Adrenal gland (tissue), 12 donors: ENCODE measurements around the gene PTBP3. TPM values are rescaled to one million over a fixed set of nuclear protein-coding genes. Genes with fewer than 3 reads are reported as not detected.

Experiments used
- DNase-seq, 7 donors: peaks; one replicate each; pipeline ENCODE4 v3.0.0-alpha.2; 2019 to 2020
- H3K27ac ChIP-seq, 5 donors: fragments of 200-600 bp; sonication (generic) in 4 of 5; 1 replicate in 3 of 5; 2 replicates in 2 of 5; pipeline versions ENCODE4 v1.5.1 to v1.8.0; 2016 to 2020; ENCODE audit warnings: mild to moderate bottlenecking in 1 of 5
- H3K27me3 ChIP-seq: fragments of 200-600 bp; 2 replicates; pipeline ENCODE4 v1.8.0; 2021
- H3K36me3 ChIP-seq, 2 donors: fragments of 200-600 bp; replicated peaks in 1 of 2; 1 replicate in 1 of 2; 2 replicates in 1 of 2; pipeline versions ENCODE4 v1.5.1 to v1.8.0; 2018 to 2022
- H3K4me1 ChIP-seq, 2 donors: fragments of 200-600 bp; replicated peaks in 1 of 2; 1 replicate in 1 of 2; 2 replicates in 1 of 2; pipeline versions ENCODE4 v1.5.1 to v1.8.0; 2018 to 2021
- H3K4me3 ChIP-seq, 4 donors: fragments of 200-600 bp; sonication (generic) in 3 of 4; one replicate each; pipeline ENCODE4 v1.5.1; 2016 to 2018
- H3K9me3 ChIP-seq, 3 donors: fragments of 200-600 bp; sonication (generic) in 1 of 3; replicated peaks in 1 of 3; 1 replicate in 2 of 3; 2 replicates in 1 of 3; pipeline versions ENCODE4 v1.5.1 to v1.8.0; 2016 to 2021
- POLR2A ChIP-seq, 2 donors: fragments of 450-650 bp; IDR thresholded peaks; one replicate each; pipeline ENCODE4 v1.6.1; 2017; ENCODE audit warnings: antibody characterized with exemption in 2 of 2, mild to moderate bottlenecking in 2 of 2, moderate library complexity in 1 of 2
- WGBS, 4 donors: extraction: QIAGEN DNeasy Blood & Tissue Kit in 2 of 4; methylation state at CpG; one replicate each; pipeline versions ENCODE4 v1.1.5 to v1.1.7; 2013 to 2017; 5-methylcytosine and 5-hydroxymethylcytosine counted together
- intact Hi-C, 2 donors: fragments of 100-400 bp; cut with DNase I; formaldehyde crosslinking; loops; one replicate each; pipeline versions ENCODE4 v1.14.1 to v1.15.0; 2022 to 2023
- polyA plus RNA-seq, 3 donors: library from polyadenylated mRNA; stranded (reverse); fragments of 200-250 nt in 2 of 3; fragments of 350-450 nt in 1 of 3; fragmentation: Illumina TruSeq in 1 of 3; extraction: RNeasy Lipid Tissue Mini Kit (QIAGEN cat#74804) in 1 of 3; gene quantifications; one replicate each; pipeline ENCODE4 v1.2.3, GENCODE V29; 2013 to 2014
- total RNA-seq, 9 donors: library from RNA; depleted of rRNA in 4 of 9; stranded (reverse); fragments of >200 nt in 4 of 9; fragments of 120-200 nt in 1 of 9; fragmentation: NEBNext Ultra II Directional in 1 of 9; extraction: Animal tissue kit (Norgen Biotek cat#: 25700) in 1 of 9; gene quantifications; one replicate each; pipeline versions ENCODE4 v1.1.0 to v1.2.4, GENCODE V29; 2013 to 2023
- TF ChIP-seq, protein P1 (sequence below), 6 experiments: fragments of 450-650 bp in 4 of 6; fragments of 200-600 bp in 2 of 6; sonication (generic) in 1 of 6; IDR thresholded peaks; 1 replicate in 5 of 6; 2 replicates in 1 of 6; pipeline versions ENCODE4 v1.5.1 to v1.8.0; 2016 to 2021; ENCODE audit warnings: antibody characterized with exemption in 6 of 6, mild to moderate bottlenecking in 2 of 6, moderate library complexity in 1 of 6
- donor health status: healthy with polysubstance abuse.
- donor health status: Bipolar disorder and iron deficiency.
- donor health status: DM: yes; HTN: yes; CAD: no.
- donor health status: DM: no; HTN: no; CAD: no.
- donor health status: DM: no; HTN: no; CAD: no.
- donor health status: DM: yes; HTN: yes; CAD: no.

Gene PTBP3
- total and polyA plus RNA-seq, 12 donors, result 4.4 to 56.6 (median 30.8) TPM

GRCh38 chr9:112174222-112174964, 159.0 kb downstream of the PTBP3 start:
- DNase-seq, result peak; percentile 54 to 83 (median 69)
- H3K4me3 ChIP-seq, result peak overlapping the region in 2 of 4 donors; percentile 25 to 86
- no peaks in the 10 kb centered on the region for H3K27me3 ChIP-seq
- H3K36me3 ChIP-seq, result no peaks in the 10 kb centered on the region
- H3K9me3 ChIP-seq, result no peaks in the 10 kb centered on the region
- TF ChIP-seq, protein P1, sequence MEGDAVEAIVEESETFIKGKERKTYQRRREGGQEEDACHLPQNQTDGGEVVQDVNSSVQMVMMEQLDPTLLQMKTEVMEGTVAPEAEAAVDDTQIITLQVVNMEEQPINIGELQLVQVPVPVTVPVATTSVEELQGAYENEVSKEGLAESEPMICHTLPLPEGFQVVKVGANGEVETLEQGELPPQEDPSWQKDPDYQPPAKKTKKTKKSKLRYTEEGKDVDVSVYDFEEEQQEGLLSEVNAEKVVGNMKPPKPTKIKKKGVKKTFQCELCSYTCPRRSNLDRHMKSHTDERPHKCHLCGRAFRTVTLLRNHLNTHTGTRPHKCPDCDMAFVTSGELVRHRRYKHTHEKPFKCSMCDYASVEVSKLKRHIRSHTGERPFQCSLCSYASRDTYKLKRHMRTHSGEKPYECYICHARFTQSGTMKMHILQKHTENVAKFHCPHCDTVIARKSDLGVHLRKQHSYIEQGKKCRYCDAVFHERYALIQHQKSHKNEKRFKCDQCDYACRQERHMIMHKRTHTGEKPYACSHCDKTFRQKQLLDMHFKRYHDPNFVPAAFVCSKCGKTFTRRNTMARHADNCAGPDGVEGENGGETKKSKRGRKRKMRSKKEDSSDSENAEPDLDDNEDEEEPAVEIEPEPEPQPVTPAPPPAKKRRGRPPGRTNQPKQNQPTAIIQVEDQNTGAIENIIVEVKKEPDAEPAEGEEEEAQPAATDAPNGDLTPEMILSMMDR (IDR thresholded peaks at IDR 0.05), result no peak
- TF ChIP-seq POLR2A (IDR thresholded peaks at IDR 0.05), result no peak
- peaks cover 0 to 18% of the 10 kb centered on the region in 2 donors for H3K4me1 ChIP-seq
- intact Hi-C loops, result no loop called here
- WGBS, 4 donors, result 3 to 9% (median 6%) methylated on average over 17 to 42 of the region's 42 CpGs
- peak overlapping the region in 4 of 5 donors; percentile 36 to 88 (median 57) for H3K27ac ChIP-seq

GRCh38 chr9:112173489-112174221, 159.8 kb downstream of the PTBP3 start:
- Histone ChIP-seq H3K4me1 (peaks cover 0 to 18% of the 10 kb centered on the region in 2 donors), H3K27ac (peak overlapping the region in 1 of 5 donors; percentile 88)
- intact Hi-C loops, result no loop called here

DNA sequence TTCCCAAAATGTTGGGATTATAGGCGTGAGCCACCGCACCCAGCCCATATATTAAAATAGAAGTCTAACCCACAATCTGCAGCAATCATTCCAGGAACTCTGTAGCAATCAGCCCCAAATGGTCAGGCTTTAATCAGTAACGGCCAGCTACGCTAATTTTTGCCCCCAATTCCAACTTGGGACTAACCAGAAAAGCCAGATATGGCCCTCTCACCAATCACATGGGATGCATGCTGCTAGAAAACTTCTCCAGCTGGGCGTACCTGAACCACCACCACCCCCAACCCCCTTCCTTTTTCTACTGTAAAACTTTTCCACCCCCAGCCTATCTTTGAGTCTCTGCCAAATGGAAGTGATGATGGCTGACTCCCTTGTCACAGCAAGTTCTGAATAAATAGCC, 162.5 kb downstream of the PTBP3 start:
- H3K9me3 ChIP-seq, result no peaks in the 10 kb centered on the region
- WGBS, 4 donors, result 75 to 90% (median 87%) methylated on average over 5 of the region's 5 CpGs
- no peak overlapping the region for H3K4me3 ChIP-seq
- no peak overlapping the region for H3K27ac ChIP-seq
- H3K4me1 ChIP-seq, result peaks cover 0 to 24% of the 10 kb centered on the region in 2 donors
- H3K27me3 ChIP-seq, result no peaks in the 10 kb centered on the region
- no peak for DNase-seq
- H3K36me3 ChIP-seq, result no peaks in the 10 kb centered on the region
- no peak for TF ChIP-seq POLR2A (IDR thresholded peaks at IDR 0.05)
- TF ChIP-seq, protein P1 (IDR thresholded peaks at IDR 0.05), result no peak
- intact Hi-C loops, result no loop called here

More at GRCh38 chr9:112173489-112174221, 159.8 kb downstream of the PTBP3 start:
- WGBS, 4 donors, result 85 to 94% (median 87%) methylated on average over 13 to 18 of the region's 18 CpGs
- Histone ChIP-seq H3K36me3 (no peaks in the 10 kb centered on the region), H3K27me3 (no peaks in the 10 kb centered on the region), H3K9me3 (no peaks in the 10 kb centered on the region), H3K4me3 (no peak overlapping the region)
- peak in 1 of 7 donors; percentile 46 for DNase-seq
- TF ChIP-seq, protein P1 (IDR thresholded peaks at IDR 0.05), result no peak
- TF ChIP-seq POLR2A (IDR thresholded peaks at IDR 0.05), result no peak

- WGBS, 4 donors, result 72 to 77% (median 74%) methylated on average over 4 of the region's 4 CpGs
These were observed 163.2 kb downstream of the PTBP3 start for GRCh38 chr9:112170235-112170634.

More at GRCh38 chr9:112170235-112170634, 163.2 kb downstream of the PTBP3 start:
- DNase-seq, result no peak
- H3K4me1 ChIP-seq, result peaks cover 0 to 20% of the 10 kb centered on the region in 2 donors
- TF ChIP-seq, protein P1 (IDR thresholded peaks at IDR 0.05), result no peak
- no peak for TF ChIP-seq POLR2A (IDR thresholded peaks at IDR 0.05)
- H3K36me3 ChIP-seq, result no peaks in the 10 kb centered on the region
- H3K27me3 ChIP-seq, result no peaks in the 10 kb centered on the region
- H3K4me3 ChIP-seq, result no peak overlapping the region
- no peak overlapping the region for H3K27ac ChIP-seq
- H3K9me3 ChIP-seq, result no peaks in the 10 kb centered on the region
- intact Hi-C loops, result no loop called here
